GM12892 (cell line): ENCODE data around the gene SGIP1.
"Not testable (repeated sequence)": the region's sequence is repeated elsewhere in the genome, so short reads cannot be mapped to it uniquely, and the experiment has no call there.

Experiments used
- DNase-seq: peaks from one replicate; pipeline ENCODE4 v3.0.0; 2011; ENCODE audit not compliant: insufficient read length
- FAIRE-seq: peaks from 2 replicates; lab custom pipeline; 2011; peaks lifted over from hg19 to GRCh38; lab: Jason Lieb, UNC
- POLR2A ChIP-seq: IDR thresholded peaks from 2 replicates; pipeline ENCODE4 v1.6.1; 2011; ENCODE audit warnings: low read depth, low read length, control low read depth
- POLR2AphosphoS5 ChIP-seq: IDR thresholded peaks from 2 replicates; pipeline ENCODE4 v1.6.1; 2011; ENCODE audit warnings: low read depth, low read length, control low read depth
- TAF1 ChIP-seq: IDR thresholded peaks from 2 replicates; pipeline ENCODE4 v1.6.1; 2011; ENCODE audit warnings: low read depth, mild to moderate bottlenecking, control low read depth, low read length, borderline replicate concordance

The SGIP1 gene

GRCh38 chr1:66730462-66730861 is 196.5 kb downstream of the SGIP1 start:
- FAIRE-seq (no peak), DNase-seq (no peak)
- TF ChIP-seq TAF1 = no peak
- TF ChIP-seq POLR2AphosphoS5 = no peak
- TF ChIP-seq POLR2A = no peak

GRCh38 chr1:66731170-66731865 is 197.4 kb downstream of the SGIP1 start:
- FAIRE-seq (no peak), DNase-seq (no peak)
- TF ChIP-seq TAF1 (no peak), POLR2AphosphoS5 (no peak), POLR2A (no peak)

- peak; percentile 85 for FAIRE-seq
- DNase-seq = no peak
Measured at GRCh38 chr1:66732407-66733166, 198.6 kb downstream of the SGIP1 start.

GRCh38 chr1:66733348-66734017 is 199.5 kb downstream of the SGIP1 start:
- no peak for DNase-seq
- FAIRE-seq = no peak
- TF ChIP-seq TAF1 (no peak), POLR2AphosphoS5 (no peak), POLR2A (no peak)

More at GRCh38 chr1:66732407-66733166, 198.6 kb downstream of the SGIP1 start:
- TF ChIP-seq POLR2A (no peak), TAF1 (no peak)

- not testable (repeated sequence) for FAIRE-seq, DNase-seq
Measured at GRCh38 chr1:66734531-66734930, 200.6 kb downstream of the SGIP1 start.

GRCh38 chr1:66737836-66738235 is 203.9 kb downstream of the SGIP1 start:
- DNase-seq (no peak), FAIRE-seq (peak; percentile 56)
- TF ChIP-seq POLR2A = no peak
- TF ChIP-seq TAF1 = no peak
- no peak for TF ChIP-seq POLR2AphosphoS5

- peak; percentile 64 for FAIRE-seq
- DNase-seq = no peak
- TF ChIP-seq TAF1 = no peak
- no peak for TF ChIP-seq POLR2A
- TF ChIP-seq POLR2AphosphoS5 = no peak
Measured at GRCh38 chr1:66739401-66740157, 205.6 kb downstream of the SGIP1 start.

- FAIRE-seq (no peak), DNase-seq (no peak)
- TF ChIP-seq TAF1 = no peak
- no peak for TF ChIP-seq POLR2AphosphoS5
- no peak for TF ChIP-seq POLR2A
Measured at GRCh38 chr1:66745451-66745850, 211.5 kb downstream of the SGIP1 start.

GRCh38 chr1:66747501-66747900 is 213.5 kb downstream of the SGIP1 start:
- FAIRE-seq (no peak), DNase-seq (no peak)
- no peak for TF ChIP-seq POLR2AphosphoS5
- TF ChIP-seq TAF1 = no peak
- no peak for TF ChIP-seq POLR2A

- FAIRE-seq (no peak), DNase-seq (no peak)
- no peak for TF ChIP-seq POLR2A
- no peak for TF ChIP-seq POLR2AphosphoS5
- TF ChIP-seq TAF1 = no peak
Measured at GRCh38 chr1:66750577-66750976, 216.6 kb downstream of the SGIP1 start.

GRCh38 chr1:66751160-66751559 is 217.2 kb downstream of the SGIP1 start:
- DNase-seq (no peak), FAIRE-seq (no peak)
- TF ChIP-seq TAF1 (no peak), POLR2A (no peak), POLR2AphosphoS5 (no peak)
